GM19240 (cell line): Measurements from ENCODE around the gene ZNF775.
A peak's percentile ranks its signal among the peaks of the same experiment; 100 is the strongest.

ENCODE experiments used
- DNase-seq: peaks from one replicate; pipeline ENCODE4 v3.0.0; 2011; ENCODE audit warnings: low spot score; ENCODE audit not compliant: insufficient read length

ZNF775 gene

DNA sequence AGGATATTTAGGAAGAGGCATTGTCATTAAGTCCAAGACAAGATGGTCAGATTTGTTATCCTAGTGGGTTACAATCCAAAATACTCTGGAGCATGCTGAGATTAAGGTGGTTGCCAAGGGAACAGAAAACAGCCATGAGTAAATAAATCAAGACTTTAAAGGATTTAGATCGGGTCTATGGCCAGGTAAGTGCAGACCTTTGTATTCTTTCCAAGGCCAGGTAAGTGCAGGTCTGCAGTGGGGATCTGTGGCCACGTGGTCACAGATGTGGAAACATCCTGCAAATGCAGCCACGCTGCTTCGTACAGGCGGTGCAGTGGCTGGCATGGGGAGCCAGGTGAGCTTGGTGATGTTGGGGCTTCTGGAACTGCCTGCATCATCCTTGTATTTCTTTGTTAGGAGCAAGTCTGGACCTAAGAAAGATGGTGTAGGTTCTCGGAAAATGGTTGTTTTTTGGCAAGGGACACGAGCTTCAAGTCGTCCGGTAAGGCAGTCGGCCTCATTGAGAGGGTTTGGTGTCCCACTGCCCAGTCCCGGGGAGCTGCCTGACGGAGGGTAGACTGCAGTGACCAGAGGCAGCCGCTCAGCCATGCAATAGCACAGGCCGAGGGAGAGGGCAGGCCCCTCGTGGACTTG is 21.8 kb downstream of the ZNF775 start:
- DNase-seq, result no peak

DNA sequence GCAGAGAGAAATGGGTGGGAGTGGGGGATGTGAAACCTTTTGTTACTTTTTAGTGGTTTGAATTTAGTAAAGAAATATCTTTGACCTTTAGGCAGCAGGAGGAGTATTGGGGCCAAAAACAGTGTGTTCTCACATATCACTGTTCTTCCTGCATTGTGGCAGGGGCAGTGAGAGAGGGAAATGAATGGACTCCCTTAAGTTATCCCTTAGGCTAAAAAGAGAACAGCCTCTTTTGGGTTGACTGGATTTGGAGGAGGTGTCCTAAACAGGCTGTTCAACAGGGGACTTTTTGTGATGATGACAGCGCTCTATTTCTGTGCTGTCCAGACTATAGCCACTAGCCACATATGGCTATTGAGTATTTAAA is 22.3 kb downstream of the ZNF775 start:
- no peak for DNase-seq

DNA sequence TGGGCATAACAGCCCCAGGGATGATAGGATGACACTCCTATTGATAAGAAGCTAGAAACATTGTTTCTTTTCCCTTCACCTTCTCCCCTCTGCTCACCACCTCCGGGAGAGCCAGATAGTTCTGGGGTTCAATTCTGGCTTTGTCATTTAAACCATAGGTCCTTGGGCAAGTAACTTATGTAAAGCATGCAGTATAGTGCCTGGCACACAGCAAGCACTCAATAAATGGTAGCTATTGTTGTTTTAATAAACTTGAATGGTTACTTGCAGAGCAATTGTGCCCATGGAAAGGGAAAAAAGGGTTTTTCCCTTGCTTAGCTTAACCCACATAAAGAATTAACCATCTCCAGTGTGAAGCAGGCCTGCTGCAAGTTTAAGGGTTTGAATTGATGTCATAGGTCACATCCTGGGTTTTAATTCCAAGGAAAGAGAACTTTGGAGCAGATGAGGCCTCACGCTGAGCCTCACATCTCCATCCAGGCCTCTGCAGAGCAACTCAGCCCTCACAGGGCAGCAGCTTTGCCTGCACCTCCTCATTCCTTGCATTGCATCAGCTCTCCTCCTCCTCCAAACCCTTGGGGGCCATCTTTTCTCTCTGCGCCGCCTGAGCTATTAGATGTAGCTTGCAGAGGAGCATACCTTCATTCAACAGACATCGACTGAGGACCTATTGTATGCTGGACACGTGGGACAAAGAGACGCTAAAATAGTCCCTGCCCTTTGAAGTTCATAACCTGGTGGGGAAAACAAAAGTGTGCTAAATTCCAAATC is 22.9 kb downstream of the ZNF775 start:
- DNase-seq, result no peak

DNA sequence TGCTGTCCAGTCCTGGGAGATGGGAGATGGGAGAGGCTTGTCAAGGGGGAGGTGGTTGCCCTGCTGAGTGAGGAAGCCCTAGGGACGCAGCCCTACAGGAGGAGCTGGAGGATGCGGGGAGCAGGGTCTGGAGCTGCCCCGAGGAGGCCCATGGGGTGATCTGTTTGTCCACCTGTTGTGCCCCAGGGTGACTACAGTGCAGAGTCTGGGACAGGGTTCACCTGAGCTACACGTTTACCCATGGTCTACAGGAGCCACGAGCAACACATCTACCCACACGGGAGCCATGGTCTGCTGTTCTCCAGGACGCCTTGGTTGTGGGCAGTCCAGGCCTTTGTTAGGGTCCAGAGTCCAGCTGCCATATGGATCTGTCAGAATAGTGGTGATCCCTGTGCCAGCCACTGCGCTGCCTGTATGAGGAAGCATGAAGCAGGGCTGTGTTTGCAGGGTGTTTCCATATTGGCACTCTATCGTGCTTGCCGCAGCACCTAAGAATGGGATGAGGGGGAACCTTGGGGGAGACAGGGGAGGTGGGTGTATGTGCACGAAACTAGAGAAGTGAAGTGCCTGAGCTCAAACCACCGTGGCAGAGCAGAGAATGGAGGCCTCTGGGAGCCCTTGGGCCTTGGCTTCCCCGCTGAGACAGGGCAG is 23.7 kb downstream of the ZNF775 start:
- no peak for DNase-seq

DNA sequence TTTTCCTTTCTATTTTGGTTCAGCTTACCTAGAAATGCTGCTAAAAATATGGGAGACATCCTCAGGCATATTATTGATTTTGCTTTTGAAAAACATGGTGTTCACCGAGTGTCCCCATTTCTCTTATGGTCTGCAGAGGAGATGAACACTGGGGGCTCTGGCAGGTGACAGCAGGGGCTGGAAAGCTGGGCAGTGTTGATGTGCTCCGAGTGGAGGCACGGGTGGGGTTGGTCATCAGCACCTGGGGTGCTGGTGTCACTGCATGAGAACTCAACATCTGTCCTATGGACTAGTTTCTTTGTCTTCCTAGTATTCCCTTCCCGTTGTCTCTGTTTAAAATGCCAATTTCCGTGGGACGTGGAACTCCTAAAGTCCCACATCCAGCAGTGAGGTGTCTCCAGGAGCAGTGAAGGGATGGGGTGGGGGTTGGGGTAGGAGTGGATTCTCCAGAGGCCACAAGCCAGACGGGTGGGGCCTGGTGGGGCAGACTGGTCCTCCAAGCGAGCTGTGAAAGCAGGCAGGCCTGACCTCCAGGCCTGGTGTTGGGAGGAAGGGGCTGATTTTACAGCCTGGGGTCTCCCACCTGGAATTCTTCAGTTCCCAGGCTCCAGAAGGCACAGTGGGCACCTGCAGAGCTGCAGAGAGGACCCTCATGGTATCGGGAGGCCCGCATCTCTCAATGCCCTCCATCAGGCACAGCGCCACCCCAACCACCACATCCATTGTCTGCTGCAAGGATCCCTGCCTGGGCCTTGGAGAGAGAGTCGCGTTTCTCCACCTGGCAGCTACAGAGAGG is 24.4 kb downstream of the ZNF775 start:
- no peak for DNase-seq

DNA sequence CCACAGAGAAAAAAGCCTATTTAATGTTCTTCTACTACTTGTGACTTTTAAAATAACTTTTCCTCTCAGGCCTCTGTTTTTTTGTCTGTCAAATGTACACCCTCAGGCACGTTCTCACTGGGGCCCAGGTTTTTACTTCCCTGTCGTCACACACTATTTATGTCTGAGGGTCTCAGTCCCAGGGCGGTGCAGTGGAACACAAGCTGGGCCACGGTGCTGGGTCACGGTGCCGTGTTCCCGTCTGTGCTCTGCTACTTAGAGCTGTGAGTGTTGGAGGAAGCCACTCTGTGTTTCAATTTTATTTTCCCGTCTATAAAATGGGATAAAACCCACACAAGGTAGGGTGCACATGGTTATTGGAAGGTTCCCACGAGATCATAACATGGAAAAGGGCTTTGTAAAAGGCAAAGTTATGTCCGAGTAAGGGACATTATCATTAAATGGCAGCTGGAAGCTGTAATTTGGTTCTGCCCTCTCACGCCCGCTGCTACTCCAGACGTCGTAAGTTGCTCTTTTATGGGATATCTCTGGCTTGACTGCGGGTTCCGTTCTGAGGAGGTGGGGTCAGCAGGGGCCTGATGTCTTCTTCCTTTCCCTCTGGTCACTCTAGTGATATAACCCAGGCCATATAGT is 25.2 kb downstream of the ZNF775 start:
- no peak for DNase-seq

DNA sequence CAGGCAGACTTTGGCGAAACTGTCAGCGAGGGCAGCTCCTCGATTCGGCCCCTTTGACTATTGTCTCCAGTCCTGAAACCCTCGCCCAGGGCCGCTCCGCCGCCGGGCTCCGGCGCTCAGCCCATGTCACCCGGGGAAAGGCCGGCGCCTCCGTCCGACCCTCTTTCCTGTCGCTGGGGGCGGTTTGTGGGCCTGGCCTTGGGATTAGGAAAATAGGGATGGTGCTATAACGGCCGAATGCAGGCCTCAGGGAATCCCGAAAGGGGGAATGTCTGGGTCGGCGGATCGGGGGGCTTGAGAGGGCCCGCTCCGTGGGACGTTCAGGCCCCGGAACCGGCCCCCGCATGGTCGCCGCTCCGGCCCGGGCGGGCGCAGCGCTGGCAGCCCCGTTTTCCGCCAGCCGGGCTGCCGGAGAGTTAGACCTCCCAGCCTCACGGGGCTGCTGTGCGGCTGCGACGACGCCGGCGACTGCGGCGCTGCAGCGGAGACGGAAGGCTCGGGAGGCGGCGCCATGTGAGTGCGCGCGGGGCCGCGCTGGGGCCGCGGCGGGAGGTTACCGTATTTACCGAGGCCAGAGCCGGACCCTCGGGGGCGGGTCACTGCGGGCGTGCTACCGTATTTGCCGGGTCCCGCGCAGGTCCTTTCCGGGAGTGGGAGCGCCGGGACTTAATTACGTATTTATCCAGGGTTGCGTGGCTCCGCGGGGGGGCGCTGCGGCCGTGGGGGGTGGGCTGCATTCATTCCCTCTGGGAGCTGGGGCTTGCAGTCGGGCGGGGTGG is 25.9 kb downstream of the ZNF775 start:
- DNase-seq, result peak; percentile 83

DNA sequence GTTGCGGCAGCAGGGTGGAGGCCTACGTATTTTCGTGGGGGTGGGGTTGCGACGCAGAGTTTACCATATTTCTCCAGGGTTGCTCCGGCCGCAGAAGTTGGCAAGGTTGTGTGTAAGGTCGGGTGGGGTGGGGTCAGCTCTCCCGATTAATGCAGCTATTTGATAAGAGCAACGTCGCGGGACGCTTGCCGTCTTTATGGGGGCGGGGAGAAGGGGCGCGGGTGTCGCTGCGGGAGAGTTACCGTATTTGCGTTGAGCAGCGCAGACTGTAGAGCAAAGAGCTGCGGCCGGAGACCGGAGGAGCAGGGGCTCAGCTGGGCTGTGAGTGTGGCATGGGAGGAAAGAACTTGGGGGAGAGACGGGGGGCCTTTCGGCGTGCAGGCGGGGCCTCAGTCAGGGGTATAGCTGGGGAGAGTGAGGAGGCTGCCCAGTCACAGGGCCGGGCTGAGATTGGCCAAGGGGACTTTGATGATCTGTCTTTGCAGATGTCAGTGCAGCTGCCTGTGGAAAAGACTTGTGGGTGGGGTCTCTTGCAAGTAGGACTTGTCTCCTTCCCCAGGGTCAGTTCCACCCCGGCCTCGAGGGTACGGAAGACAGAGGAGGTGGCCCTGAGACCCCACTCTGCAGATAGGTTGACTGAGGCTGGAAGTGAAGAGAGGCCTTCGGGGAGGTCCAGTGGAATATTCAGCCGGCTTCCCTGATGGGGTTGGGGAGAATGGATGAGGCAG is 26.6 kb downstream of the ZNF775 start:
- no peak for DNase-seq

DNA sequence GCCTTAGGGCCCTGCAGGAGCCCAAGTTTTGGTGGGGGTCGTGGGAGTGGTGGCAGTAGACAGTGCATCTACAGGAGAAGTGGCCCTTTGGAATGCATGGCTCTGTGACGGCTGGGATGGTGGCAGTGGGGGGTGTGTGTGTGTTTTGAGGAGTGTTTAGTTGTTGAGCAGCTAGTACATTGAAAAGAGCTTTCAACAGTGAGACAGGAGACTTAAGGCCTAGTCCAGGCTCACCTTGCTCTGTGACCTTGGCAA is 27.1 kb downstream of the ZNF775 start:
- no peak for DNase-seq

DNA sequence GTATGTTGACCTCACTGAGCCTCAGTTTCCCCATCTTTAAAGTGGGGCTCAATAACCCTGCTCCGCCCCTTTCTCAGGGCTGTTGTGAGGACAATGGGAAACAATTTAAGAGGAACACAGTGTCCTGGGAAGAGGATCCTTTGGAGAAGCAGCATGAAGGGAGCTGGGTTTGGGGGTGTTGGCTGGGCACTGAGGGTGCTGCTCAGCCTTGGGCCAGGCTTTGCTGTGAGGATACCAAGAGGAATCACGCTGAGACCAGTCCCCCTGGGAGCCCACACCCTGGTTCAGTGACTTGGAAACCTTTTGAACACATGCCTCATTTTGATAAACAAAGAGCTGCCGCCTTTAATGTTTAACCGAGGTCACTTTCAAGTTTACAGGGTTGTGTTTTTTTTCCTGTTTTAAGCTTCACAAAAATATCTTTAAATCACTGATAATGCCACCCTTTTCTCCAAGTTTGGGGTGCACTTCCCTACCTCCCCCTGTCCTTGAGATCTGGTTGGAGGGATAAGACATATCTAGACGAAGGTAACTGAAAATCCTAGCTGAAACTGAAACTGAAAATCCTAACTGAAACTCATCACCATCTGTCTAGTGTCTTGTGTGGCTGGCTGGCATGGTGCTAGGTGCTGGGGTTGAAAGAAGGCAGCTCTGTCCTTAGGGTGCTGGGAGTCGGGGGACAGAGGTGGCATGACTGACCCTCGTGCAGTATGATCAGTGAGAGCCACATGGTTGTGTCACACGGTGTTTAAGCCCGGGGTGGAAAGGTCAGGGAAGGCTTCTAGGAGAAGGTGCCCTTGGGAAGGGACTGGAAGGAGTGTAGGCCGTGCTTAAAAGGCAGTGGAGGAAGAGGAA is 27.7 kb downstream of the ZNF775 start:
- peak; percentile 58 for DNase-seq

DNA sequence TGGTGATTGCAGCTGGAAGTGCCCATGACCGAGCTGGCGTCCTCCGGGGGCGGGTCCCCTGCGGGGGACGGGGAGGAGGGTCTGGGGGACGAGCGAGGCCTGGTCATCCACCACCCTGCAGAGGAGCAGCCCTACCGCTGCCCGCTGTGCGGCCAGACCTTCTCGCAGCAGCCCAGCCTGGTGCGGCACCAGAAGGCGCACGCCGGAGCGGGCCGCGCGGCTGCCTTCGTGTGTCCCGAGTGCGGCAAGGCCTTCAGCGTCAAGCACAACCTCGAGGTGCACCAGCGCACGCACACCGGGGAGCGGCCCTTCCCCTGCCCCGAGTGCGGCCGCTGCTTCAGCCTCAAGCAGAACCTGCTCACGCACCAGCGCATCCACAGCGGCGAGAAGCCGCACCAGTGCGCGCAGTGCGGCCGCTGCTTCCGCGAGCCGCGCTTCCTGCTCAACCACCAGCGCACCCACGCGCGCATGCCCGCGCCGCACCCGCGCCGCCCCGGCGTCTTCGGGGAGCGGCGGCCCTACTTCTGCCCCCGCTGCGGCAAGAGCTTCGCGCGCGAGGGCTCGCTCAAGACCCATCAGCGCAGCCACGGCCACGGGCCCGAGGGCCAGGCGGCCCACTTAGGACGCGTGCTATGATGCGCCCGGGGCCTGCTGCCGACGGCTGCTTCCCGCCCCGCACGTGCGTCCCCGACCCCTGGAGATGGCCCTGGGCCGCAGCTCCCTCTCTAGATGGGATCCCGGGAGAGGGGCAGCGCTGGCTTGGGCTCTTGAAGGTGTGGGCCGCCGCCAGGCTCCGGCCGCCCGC is 28.7 kb downstream of the ZNF775 start:
- DNase-seq, result no peak

DNA sequence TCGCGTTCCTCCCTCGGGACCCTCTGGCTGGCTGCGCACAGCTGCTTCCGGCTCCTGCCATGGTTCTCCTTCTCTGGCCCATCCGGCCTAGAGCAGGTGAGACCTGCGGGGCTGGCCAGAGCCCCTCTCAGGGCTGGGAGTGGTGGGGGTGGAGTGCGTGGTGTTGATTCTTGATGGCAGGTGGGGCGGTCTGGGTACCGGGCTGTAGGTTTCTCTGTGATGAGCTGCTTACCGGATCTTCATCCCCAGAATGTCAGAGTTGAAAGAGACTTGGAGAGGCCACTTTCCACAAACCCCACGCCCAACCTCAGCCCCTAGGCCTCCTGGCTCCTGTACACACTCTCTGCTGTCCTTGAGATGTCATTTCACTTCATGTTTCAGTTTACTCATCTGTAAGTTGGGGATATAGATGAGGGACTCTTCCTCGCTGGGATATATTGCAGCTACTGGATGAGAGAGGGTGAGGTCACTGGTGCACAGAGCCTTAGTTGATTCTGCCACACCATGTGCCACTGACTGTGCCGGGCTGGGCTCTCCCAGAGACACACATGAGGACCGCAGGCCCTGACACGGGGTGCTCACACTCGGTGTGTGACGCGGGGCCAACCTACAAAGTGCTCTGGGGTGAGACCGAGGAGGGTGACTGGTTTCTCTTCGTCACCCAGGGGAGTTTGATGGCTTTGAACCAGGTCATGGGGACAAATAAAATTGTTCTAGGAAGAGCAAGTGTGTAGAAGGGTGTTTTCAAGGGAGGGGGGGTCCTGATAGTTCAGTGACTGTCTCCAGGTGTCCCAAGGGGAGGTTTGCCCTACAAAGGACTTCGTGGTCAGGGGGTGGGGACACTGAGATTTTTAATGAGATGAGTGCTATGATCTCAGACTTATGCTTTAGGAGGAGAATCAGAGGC is 29.5 kb downstream of the ZNF775 start:
- no peak for DNase-seq

DNA sequence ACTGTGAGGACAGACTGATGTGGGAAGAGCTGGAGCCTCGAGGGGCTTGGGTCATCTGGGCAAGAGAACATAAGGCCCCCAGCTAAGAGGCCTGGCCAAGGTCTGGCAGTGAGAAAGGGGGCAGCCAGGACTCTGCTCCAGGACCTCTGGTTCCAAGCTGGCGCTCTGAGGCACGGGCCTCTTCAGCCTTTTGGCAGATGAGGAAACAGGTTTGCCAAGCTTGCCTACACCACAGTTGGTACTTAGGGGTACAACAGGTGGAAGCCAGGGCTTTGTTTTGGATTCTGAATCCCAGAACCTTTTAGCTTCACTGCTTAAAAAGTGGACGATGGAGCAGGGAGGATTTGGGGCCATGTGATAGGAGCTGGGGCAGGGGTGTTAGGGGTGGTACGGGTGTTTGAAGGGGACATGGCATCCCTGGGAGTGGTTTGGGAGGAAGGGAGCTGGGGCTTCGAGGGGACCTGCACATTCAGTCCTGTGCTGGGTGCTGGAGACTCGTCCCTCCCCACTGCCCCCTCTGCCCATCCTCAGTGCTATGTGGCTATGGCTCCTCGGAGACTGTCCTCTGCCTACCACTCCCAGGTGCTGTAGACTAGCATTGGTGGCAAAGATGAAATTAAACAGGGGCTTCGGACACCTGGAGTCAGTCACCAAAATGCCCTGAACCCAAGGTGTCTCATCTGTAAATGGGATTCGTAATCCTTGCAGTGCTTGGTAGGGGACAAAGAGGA is 30.3 kb downstream of the ZNF775 start:
- no peak for DNase-seq

DNA sequence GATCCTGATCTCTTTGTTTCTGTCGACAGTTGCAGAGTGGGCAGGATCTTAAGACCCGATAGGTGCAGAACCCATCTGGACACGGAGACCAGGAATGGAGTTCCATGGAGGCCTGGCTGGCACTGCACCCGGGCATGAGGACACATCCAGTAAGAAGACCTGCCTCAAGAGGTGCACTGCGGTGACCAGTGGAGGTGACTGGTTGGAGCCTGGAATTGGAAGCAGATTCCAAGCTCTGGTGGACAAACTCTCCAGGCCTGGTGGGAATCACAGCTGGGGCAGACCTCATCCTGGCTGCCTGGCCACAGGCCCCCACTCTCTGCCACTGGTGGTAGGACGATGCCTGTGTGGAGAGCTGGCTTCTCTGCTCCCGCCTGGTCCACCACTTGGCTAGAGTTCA is 31.0 kb downstream of the ZNF775 start:
- DNase-seq, result no peak

DNA sequence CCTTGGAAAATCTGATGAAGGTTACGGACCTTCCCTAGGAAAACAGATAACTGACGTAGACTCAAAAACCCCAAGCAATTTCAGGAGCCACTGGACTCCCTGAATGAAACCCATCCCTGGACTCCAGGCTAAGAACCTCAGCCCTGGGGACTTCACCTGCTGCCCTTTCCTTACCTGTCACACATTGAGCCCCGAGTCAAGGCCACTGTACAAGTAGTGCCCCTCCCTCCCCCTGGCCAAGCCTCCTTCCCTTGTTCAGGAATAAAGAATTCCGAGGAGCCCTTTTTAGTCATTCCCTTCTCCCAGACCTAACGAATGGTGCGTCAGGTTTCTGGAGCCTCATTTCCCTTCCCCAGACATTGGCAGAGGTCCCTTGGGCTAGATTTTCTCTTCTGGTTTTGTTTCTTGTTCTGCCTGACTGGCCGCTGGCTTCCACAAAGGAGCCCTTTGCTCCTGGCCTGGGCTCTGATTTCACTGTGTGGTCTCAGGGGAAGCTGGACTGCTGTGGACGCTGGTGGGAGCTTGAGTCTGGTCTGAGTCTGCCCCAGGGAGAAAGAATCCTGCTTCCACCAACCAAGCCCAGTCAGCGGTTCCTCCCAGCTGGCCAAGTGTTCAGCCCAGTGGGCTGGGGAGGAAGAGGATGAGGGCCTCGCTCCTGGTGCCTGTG is 31.7 kb downstream of the ZNF775 start:
- DNase-seq, result no peak

DNA sequence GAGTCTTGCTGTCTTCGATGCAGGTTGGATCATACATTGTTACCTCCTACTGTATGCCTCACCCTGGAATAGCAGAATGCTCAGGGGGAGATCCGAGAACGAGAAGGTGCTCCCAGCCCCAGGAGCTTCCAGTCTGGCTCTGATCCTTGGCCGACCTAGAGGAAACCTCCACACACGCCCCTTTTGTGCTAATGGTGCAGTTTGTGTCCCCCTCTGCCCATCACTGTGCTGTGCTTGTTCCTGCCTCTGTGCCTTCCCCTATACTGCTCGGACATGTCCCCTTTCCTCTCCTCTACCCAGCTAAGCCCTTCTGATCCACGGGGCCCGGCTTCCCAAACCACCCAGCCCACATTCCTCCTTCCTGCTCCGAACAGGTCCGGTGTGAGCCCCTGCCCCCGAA is 32.5 kb downstream of the ZNF775 start:
- DNase-seq, result no peak
